T47D (cell line): ENCODE measurements around the gene ATRN.
"Not testable (repeated sequence)": the region's sequence is repeated elsewhere in the genome, so short reads cannot be mapped to it uniquely, and the experiment has no call there.

ENCODE experiments used
- DNase-seq, 2 experiments: peaks; one replicate each; pipeline versions ENCODE4 v3.0.0 to v3.0.0-alpha.2; 2011 to 2012; ENCODE audit warnings: low read depth in 1 of 2, low spot score in 1 of 2
- JUND ChIP-seq: IDR thresholded peaks from 2 replicates; pipeline ENCODE4 v1.6.1; 2012; ENCODE audit warnings: low read depth
- in situ Hi-C: cut with HindIII; loops from 2 replicates; pipeline ENCODE4 v1.10.0; 2016; ENCODE audit warnings: low sequenced_read_pairs, low pct_unique_long_range_greater_than_20kb

Gene ATRN

DNA sequence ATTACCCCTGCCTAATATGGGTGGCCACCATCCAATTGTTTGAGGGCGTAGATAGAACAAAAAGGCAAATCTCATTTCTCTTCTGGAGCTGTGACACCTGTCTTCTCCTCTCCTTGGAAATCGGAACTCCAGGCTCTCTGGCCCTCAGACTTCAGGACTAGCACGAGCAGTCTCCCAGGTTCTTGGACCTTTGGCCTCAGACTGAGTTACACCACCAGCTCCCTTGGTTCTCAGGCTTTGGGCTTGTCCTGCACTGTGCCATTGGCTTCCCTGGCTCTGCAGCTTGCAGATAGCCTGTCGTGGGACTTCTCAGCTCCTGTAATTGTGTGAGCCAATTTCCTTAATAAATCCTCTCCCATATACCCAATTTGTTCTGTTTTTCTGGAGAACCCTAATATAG, 34.3 kb downstream of the ATRN start:
- no peak for TF ChIP-seq JUND

DNA sequence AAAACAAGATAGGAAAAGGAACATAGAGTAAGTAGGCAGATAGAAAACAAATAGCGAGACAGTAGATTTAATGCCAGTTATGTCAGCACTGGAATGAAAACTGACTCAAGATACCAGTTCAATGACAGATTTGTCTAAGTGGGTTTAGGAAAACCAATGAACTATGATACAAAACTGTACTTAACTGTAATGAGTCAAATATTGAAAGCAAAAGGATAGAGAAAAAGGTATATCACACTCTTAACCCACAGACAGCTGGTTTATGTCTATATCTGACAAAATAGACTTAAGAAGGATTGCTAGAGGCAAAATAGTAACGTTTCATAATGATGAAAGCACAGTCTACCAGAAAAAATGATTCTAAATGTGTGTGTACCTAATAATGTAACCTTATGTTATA, 38.2 kb downstream of the ATRN start:
- no peak for TF ChIP-seq JUND
- in situ Hi-C loops, result no loop called here

More for the DNA sequence above, 34.3 kb downstream of the ATRN start:
- DNase-seq, result no peak
- in situ Hi-C loops, result no loop called here

DNA sequence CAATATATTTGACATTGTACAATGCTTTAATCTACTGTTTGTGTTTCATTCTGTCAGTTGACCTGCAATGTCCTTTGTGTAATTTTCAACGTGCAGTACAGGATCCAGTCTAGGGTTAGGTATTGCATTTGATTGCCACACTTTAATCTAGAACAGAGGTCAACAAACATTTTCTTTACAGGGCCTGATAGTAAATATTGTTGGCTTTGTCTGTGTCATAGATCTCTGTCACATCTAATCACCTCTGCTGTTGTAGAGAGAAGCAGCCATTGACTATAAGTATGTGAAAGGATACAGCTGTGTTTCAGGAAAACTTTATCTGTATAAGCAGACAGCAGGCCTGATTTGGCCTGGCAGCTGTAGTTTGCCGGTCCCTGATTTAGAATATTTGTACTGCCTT, 39.3 kb downstream of the ATRN start:
- in situ Hi-C loops, result no loop called here
- DNase-seq, result no peak
- no peak for TF ChIP-seq JUND

More for the DNA sequence above, 38.2 kb downstream of the ATRN start:
- no peak for DNase-seq

DNA sequence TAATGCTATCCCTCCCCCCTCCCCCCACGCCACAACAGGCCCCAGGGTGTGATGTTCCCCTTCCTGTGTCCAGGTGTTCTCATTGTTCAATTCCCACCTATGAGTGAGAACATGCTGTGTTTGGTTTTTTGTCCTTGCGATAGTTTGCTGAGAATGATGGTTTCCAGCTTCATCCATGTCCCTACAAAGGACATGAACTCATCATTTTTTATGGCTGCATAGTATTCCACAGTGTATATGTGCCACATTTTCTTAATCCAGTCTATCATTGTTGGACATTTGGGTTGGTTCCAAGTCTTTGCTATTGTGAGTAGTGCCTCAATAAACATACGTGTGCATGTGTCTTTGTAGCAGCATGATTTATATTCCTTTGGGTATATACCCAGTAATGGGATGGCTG, 41.4 kb downstream of the ATRN start:
- in situ Hi-C loops, DNase-seq: not testable (repeated sequence)

DNA sequence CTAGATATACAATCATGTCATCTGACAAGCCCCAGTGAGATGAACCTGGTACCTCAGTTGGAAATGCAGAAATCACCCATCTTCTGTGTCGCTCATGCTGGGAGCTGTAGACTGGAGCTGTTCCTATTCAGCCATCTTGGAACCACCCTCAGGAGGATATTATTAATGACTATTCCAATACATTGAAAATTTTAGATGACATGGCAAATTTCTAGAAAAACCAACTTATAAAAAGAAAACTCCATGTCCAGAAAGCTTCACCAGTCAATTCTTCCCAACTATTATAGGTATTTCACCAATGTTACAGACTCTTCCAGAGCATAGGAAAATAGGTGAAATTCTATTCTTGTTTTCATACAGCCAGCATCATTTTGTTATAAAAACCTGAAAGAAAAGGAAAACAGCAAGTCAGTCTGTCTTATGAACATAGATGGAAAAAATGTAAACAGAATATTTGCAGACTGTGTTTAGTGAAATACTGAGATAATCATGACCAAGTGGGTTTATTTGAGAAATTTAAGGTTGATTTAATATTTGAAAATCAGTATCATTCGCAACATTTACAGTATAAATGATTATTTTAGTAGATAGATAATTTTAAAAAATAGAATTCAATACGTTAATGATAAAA, 43.3 kb downstream of the ATRN start:
- in situ Hi-C loops, result no loop called here
- no peak for DNase-seq
- TF ChIP-seq JUND, result no peak

DNA sequence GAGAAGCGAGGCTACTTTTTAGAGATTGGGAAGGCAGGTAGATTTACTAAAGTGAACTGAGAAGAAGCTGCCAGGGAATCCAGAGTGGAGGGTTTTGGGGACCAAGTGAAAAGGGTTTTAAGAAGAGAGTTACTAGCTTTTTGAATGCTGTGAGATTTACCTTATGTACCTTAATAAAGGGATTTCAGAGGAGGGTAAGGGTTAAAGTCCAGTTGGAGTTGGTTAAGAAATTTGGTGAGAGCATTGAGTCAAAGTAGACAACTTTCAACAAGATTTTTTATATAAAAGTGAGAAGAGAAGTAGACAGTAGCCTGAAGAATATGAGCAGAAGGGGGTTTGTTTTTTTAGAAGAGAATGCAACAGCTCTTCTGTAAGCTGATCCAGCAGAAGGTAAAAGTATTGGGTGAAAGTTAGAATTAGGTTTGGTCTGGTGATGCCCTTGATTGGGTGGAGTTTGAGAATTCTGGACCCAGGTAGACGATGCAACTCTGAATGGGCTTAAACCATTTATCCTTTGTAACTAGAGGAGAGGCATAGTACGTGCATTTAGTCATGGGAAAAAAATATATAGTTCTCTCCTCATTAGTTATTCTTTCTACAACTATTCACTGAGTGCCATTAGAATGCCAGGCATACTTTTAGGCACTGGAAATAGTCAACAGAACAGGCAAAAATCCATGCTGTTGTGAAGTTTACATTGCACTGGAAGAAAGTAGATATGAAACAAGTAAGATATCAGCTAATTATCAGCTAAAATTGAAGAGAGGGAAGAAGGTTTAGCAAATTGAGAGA, 44.8 kb downstream of the ATRN start:
- TF ChIP-seq JUND, result no peak
- no peak for DNase-seq
- in situ Hi-C loops, result no loop called here

DNA sequence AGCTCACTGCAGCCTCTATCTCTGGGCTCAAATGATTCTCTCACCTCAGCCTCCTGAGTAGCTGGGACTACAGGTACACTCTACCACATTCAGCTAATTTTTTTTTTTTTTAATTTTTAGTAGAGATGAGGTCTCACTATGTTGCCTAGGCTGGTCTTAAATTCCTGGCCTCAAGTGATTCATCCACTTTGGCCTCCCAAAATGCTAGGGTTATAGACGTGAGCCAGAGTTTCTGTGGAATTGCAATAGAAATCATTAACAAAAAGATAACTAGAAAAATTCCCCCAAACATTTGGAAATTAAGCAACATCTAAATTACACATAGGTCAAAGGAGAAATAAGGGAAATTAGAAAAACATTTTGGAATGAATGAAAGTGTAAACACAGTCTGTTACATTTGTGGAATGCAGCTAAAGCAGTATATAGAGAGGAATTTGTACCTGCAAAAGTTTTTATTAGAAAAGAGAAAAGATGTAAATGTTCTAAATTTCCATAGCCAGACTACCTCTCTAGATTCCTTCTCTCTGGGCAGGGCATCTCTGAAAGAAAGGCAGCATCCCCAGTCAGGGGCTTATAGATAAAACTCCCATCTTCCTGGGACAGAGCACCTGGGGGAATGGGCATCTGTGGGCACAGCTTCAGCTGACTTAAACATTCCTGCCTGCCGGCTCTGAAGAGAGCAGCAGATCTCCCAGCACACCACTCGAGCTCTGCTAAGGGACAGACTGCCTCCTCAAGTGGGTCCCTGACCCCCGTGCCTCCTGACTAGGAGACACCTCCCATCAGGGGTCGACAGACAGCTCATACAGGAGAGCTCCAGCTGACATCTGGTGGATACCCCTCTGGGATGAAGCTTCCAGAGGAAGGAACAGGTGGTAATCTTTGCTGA, 51.3 kb downstream of the ATRN start:
- TF ChIP-seq JUND, result no peak
- in situ Hi-C loops, result no loop called here
- no peak for DNase-seq

DNA sequence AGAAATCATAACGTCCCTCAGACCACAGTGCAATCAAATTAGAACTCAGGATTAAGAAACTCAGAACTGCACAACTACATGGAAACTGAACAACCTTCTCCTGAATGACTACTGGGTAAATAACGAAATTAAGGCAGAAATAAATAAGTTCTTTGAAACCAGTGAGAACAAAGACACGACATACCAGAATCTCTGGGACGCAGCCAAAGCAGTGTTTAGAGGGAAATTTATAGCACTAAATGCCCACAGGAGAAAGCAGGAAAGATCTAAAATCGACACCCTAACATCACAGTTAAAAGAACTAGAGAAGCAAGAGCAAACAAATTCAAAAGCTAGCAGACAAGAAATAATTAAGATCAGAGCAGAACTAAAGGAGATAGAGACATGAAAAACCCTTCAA, 53.9 kb downstream of the ATRN start:
- DNase-seq, in situ Hi-C loops: not testable (repeated sequence)

DNA sequence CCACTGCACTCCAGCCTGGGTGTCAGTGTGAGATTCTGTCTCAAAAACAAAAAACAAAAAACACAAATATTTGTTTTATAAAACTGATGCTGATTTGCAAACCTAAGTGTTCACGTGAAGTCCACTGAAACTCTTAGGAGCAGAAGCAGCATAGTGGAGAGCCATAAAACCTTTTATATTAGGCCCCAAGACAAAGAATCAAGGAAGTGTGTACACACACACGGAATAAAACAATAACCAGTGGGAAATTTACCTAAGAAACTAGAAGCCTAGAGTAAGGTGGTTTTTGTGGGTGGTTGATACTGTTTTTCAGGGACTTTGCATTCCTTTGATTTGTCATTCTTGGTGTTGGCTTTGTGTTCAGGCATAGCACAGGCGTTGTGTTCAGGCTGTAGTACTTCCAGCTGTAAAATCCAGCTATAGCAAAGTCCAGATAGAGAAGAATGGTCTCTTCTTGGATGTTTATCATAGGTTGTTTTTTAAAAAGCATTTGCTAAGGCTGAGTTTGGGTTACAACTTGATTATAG, 61.3 kb downstream of the ATRN start:
- no peak for DNase-seq
- TF ChIP-seq JUND, result no peak
- in situ Hi-C loops, result no loop called here

DNA sequence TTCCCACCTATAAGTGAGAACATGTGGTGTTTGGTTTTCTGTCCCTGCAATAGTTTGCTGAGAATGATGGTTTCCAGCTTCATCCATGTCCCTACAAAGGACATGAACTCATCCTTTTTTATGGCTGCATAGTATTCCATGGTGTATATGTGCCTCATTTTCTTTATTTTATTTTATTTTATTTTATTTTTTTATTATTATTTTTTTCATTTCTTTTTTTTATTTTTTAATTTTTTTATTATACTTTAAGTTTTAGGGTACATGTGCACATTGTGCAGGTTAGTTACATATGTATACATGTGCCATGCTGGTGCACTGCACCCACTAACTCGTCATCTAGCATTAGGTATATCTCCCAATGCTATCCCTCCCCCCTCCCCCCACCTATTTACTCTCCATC, 66.9 kb downstream of the ATRN start:
- in situ Hi-C loops, DNase-seq: not testable (repeated sequence)

DNA sequence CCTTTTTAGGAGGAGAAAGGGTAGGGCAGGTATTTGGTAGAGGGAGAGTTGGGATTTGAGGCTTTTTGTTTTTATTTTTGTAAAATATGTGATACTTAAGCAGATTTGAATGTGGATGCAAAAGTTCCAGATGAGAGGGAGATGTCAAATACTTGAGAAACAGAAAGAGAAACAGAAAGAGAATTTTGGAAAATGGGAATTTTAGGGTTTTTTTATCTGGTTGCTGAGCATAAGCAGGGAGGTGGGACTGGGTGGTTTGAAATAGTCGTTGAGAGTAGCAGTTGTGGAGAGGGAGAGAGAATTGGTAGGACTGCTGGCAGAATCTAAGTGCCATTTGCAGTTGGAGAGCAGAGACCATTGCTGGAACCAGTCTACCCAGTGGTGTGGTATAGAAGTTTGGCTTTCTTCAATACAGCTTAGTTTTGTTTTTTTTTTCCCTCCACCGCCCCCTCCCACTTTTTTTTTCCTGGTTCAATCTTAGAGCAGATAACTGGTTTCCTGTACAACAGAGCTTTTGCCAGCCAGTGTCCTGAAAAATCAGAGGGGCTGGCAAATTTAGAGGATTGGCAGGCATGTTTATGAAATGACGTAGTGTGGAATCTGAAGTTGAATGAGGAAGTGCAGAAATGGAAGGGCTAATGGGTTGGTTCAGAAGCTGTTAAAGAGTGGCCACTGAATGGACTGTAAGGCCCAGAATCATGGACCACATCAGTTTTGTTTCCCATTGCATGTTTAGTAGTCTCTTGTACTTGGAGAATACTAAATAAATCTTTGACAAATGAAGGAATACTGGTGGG, 68.7 kb downstream of the ATRN start:
- TF ChIP-seq JUND, result no peak
- DNase-seq, result no peak
- in situ Hi-C loops, result no loop called here
